H9 (cell line): ENCODE data around the gene RBBP4. TPM values are rescaled to one million over a fixed set of nuclear protein-coding genes. Genes with fewer than 3 reads are reported as not detected.

Source experiments
- DNase-seq: peaks from one replicate; pipeline ENCODE4 v3.0.0-alpha.2; 2017
- H2AFZ ChIP-seq: one replicate; pipeline ENCODE4 v1.6.1; 2013; ENCODE audit warnings: mild to moderate bottlenecking, low read length, control low read depth, moderate library complexity
- H2AK5ac ChIP-seq: 2 replicates; pipeline ENCODE4 v1.6.1; 2013; ENCODE audit warnings: low read length, control low read depth, mixed read lengths; ENCODE audit not compliant: insufficient read length
- H2BK120ac ChIP-seq: one replicate; pipeline ENCODE4 v1.6.1; 2013; ENCODE audit warnings: low read depth, mild to moderate bottlenecking, low read length, control low read depth, inconsistent platforms; ENCODE audit not compliant: poor library complexity, severe bottlenecking
- H2BK12ac ChIP-seq: 2 replicates; pipeline ENCODE4 v1.6.1; 2013; ENCODE audit warnings: low read length, control low read depth, mixed read lengths, low read depth; ENCODE audit not compliant: insufficient read length
- H2BK15ac ChIP-seq: 2 replicates; pipeline ENCODE4 v1.6.1; 2013; ENCODE audit warnings: low read depth, low read length, control low read depth
- H2BK20ac ChIP-seq: one replicate; pipeline ENCODE4 v1.6.1; 2013; ENCODE audit warnings: low read depth, mild to moderate bottlenecking, low read length, control low read depth, inconsistent platforms; ENCODE audit not compliant: poor library complexity, severe bottlenecking
- H2BK5ac ChIP-seq: 2 replicates; pipeline ENCODE4 v1.6.1; 2013; ENCODE audit warnings: low read length, control low read depth, mixed read lengths; ENCODE audit not compliant: insufficient read length
- H3K14ac ChIP-seq: 2 replicates; pipeline ENCODE4 v1.6.1; 2013; ENCODE audit warnings: low read length, control low read depth; ENCODE audit not compliant: insufficient read depth
- H3K18ac ChIP-seq: 2 replicates; pipeline ENCODE4 v1.6.1; 2013; ENCODE audit warnings: low read depth, mild to moderate bottlenecking, mixed read lengths, low read length, control low read depth; ENCODE audit not compliant: insufficient read length
- H3K23ac ChIP-seq: 2 replicates; pipeline ENCODE4 v1.6.1; 2013; ENCODE audit warnings: low read length, control low read depth, mixed read lengths, low read depth; ENCODE audit not compliant: insufficient read length
- H3K23me2 ChIP-seq: 2 replicates; pipeline ENCODE4 v1.6.1; 2013; ENCODE audit warnings: low read depth, mild to moderate bottlenecking, mixed read lengths, low read length, control low read depth; ENCODE audit not compliant: insufficient read length, poor library complexity, severe bottlenecking
- H3K27ac ChIP-seq: 2 replicates; pipeline ENCODE4 v1.5.1; 2013; ENCODE audit warnings: low read length, control low read depth, mixed read lengths, low read depth; ENCODE audit not compliant: insufficient read length
- H3K27me3 ChIP-seq: 2 replicates; pipeline ENCODE4 v1.6.1; 2013; ENCODE audit warnings: low read length, control low read depth, inconsistent platforms; ENCODE audit not compliant: insufficient read depth
- H3K4ac ChIP-seq: 2 replicates; pipeline ENCODE4 v1.6.1; 2013; ENCODE audit warnings: low read depth, mild to moderate bottlenecking, control low read depth, inconsistent platforms, low read length, moderate library complexity
- H3K4me1 ChIP-seq: 2 replicates; pipeline ENCODE4 v1.6.1; 2013; ENCODE audit warnings: low read length, control low read depth, inconsistent platforms; ENCODE audit not compliant: insufficient read depth
- H3K4me2 ChIP-seq: 2 replicates; pipeline ENCODE4 v1.6.1; 2013; ENCODE audit warnings: low read length, control low read depth, mixed read lengths; ENCODE audit not compliant: insufficient read length, insufficient read depth
- H3K56ac ChIP-seq: 2 replicates; pipeline ENCODE4 v1.6.1; 2013; ENCODE audit warnings: low read depth, mild to moderate bottlenecking, mixed read lengths, low read length, control low read depth; ENCODE audit not compliant: insufficient read length
- H3K79me1 ChIP-seq: 2 replicates; pipeline ENCODE4 v1.6.1; 2013; ENCODE audit warnings: low read depth, mild to moderate bottlenecking, moderate library complexity, low read length, control low read depth, inconsistent platforms; ENCODE audit not compliant: insufficient read depth, poor library complexity, severe bottlenecking
- H3K79me2 ChIP-seq: 2 replicates; pipeline ENCODE4 v1.6.1; 2013; ENCODE audit warnings: low read length, control low read depth, inconsistent platforms; ENCODE audit not compliant: insufficient read depth
- H3K9ac ChIP-seq: 2 replicates; pipeline ENCODE4 v1.6.1; 2013; ENCODE audit warnings: low read length, control low read depth, mixed read lengths; ENCODE audit not compliant: insufficient read length; ENCODE audit errors: extremely low read depth
- H3K9me3 ChIP-seq: one replicate; pipeline ENCODE4 v1.6.1; 2013; ENCODE audit warnings: low read depth, low read length, inconsistent platforms; ENCODE audit not compliant: control insufficient read depth
- H3T11ph ChIP-seq: one replicate; pipeline ENCODE4 v1.6.1; 2013; ENCODE audit warnings: mild to moderate bottlenecking, low read length, control low read depth, inconsistent platforms
- H4K20me1 ChIP-seq: one replicate; pipeline ENCODE4 v1.6.1; 2013; ENCODE audit not compliant: control insufficient read depth, insufficient read length, insufficient read depth
- H4K5ac ChIP-seq: 2 replicates; pipeline ENCODE4 v1.6.1; 2013; ENCODE audit warnings: low read depth, mild to moderate bottlenecking, mixed read lengths, low read length, control low read depth; ENCODE audit not compliant: insufficient read length
- H4K8ac ChIP-seq: replicated peaks from 2 replicates; pipeline ENCODE4 v1.6.1; 2013; ENCODE audit warnings: low read length, control low read depth, mixed read lengths, low read depth; ENCODE audit not compliant: insufficient read length
- H4K91ac ChIP-seq: 2 replicates; pipeline ENCODE4 v1.6.1; 2013; ENCODE audit warnings: low read depth, mild to moderate bottlenecking, moderate library complexity, mixed read lengths, low read length, control low read depth; ENCODE audit not compliant: insufficient read length
- H3K27ac Mint-ChIP-seq, 3 experiments: 2 replicates in 2 of 3; 3 replicates in 1 of 3; pipeline ENCODE4 v1.8.0; 2020 to 2021; ENCODE audit warnings: mixed read lengths in 3 of 3, mild to moderate bottlenecking in 1 of 3, moderate library complexity in 1 of 3
- H3K27me3 Mint-ChIP-seq: 2 replicates; pipeline ENCODE4 v1.8.0; 2021; ENCODE audit warnings: low read depth, mild to moderate bottlenecking, moderate library complexity, mixed read lengths
- H3K36me3 Mint-ChIP-seq, 3 experiments: 2 replicates in 2 of 3; 3 replicates in 1 of 3; pipeline ENCODE4 v1.8.0; 2020 to 2021; ENCODE audit warnings: low read depth in 3 of 3, mixed read lengths in 3 of 3; ENCODE audit not compliant: insufficient read depth in 1 of 3
- H3K4me1 Mint-ChIP-seq, 2 experiments: 2 replicates each; pipeline ENCODE4 v1.8.0; 2020; ENCODE audit warnings: mixed read lengths in 2 of 2
- H3K4me3 Mint-ChIP-seq, 2 experiments: 2 replicates in 1 of 2; 3 replicates in 1 of 2; pipeline ENCODE4 v1.8.0; 2020 to 2021; ENCODE audit warnings: mild to moderate bottlenecking in 2 of 2, mixed read lengths in 2 of 2, moderate library complexity in 1 of 2
- H3K9me3 Mint-ChIP-seq, 2 experiments: 2 replicates in 1 of 2; 3 replicates in 1 of 2; pipeline ENCODE4 v1.8.0; 2020; ENCODE audit warnings: mild to moderate bottlenecking in 2 of 2, mixed read lengths in 2 of 2, moderate library complexity in 1 of 2
- CTCF ChIP-seq: fragments of 200-600 bp; sonication (generic); conservative IDR thresholded peaks from 3 replicates; pipeline ENCODE4 v1.8.0; 2021; ENCODE audit warnings: antibody characterized with exemption, mild to moderate bottlenecking
- WGBS: extraction: QIAGEN DNeasy Blood & Tissue Kit; methylation state at CpG from one replicate; pipeline ENCODE4 v1.1.7; 2013; ENCODE audit warnings: missing lambda C conversion rate, low lambda C conversion rate, mixed read lengths; ENCODE audit not compliant: insufficient read length; ENCODE audit errors: extremely low coverage; 5-methylcytosine and 5-hydroxymethylcytosine counted together
- total RNA-seq: library from RNA; stranded (reverse); gene quantifications from 2 replicates; pipeline ENCODE4 v1.2.1, GENCODE V29; 2021

RBBP4 gene
- total RNA-seq, 1 experiment from 2014 or later, result 416 TPM

GRCh38 chr1:32618673-32619221 lies 32.3 kb upstream of the RBBP4 start:
- Histone ChIP-seq H3K4ac (no peak overlapping the region), H2BK20ac (no peak overlapping the region), H4K20me1 (no peaks in the 10 kb centered on the region), H3K27me3 (no peaks in the 10 kb centered on the region), H3K4me1 (no peaks in the 10 kb centered on the region), H3T11ph (no peak overlapping the region), H3K4me2 (no peak overlapping the region), H2AFZ (no peak overlapping the region), H3K23me2 (no peaks in the 10 kb centered on the region), H2BK15ac (no peak overlapping the region), H3K18ac (no peak overlapping the region), H4K5ac (no peak overlapping the region), H2BK120ac (no peak overlapping the region), H3K23ac (no peak overlapping the region), H4K8ac (no peak overlapping the region), H3K27ac (no peak overlapping the region), H4K91ac (no peak overlapping the region), H2BK5ac (no peak overlapping the region), H3K9me3 (no peaks in the 10 kb centered on the region), H3K9ac (no peak overlapping the region), H2BK12ac (no peak overlapping the region), H3K79me2 (no peaks in the 10 kb centered on the region), H3K79me1 (no peaks in the 10 kb centered on the region), H2AK5ac (no peak overlapping the region), H3K14ac (no peak overlapping the region), H3K56ac (no peak overlapping the region)
- peaks cover 11 to 22% (median 18%) of the 10 kb centered on the region in 3 experiments; a peak in 6 of 7 replicates for H3K36me3 Mint-ChIP-seq
- H3K4me1 Mint-ChIP-seq, result 0 out of 4 replicates have a peak, but pooled peaks cover 0 to 2% of the 10 kb centered on the region in 2 experiments
- H3K4me3 Mint-ChIP-seq, result no peak overlapping the region
- no peak for TF ChIP-seq CTCF
- H3K27me3 Mint-ChIP-seq, result no peaks in the 10 kb centered on the region
- no peaks in the 10 kb centered on the region for H3K9me3 Mint-ChIP-seq
- no peak overlapping the region for H3K27ac Mint-ChIP-seq
- WGBS, result no CpG with 5 or more reads among the region's 5 CpGs
- DNase-seq, result no peak
